Cardiac ventricle fibroblast (primary cell): ENCODE results near the gene APIP. TPM values are rescaled to one million over a fixed set of nuclear protein-coding genes. Genes with fewer than 3 reads are reported as not detected.

Experiments
- total RNA-seq: library from RNA; depleted of rRNA; stranded (reverse); fragments of >200 nt; gene quantifications from 2 replicates; pipeline ENCODE4 v1.2.3, GENCODE V29; 2015

The APIP gene, protein sequence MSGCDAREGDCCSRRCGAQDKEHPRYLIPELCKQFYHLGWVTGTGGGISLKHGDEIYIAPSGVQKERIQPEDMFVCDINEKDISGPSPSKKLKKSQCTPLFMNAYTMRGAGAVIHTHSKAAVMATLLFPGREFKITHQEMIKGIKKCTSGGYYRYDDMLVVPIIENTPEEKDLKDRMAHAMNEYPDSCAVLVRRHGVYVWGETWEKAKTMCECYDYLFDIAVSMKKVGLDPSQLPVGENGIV
- 15.4 and 15.5 TPM in 2 replicates for total RNA-seq

DNA sequence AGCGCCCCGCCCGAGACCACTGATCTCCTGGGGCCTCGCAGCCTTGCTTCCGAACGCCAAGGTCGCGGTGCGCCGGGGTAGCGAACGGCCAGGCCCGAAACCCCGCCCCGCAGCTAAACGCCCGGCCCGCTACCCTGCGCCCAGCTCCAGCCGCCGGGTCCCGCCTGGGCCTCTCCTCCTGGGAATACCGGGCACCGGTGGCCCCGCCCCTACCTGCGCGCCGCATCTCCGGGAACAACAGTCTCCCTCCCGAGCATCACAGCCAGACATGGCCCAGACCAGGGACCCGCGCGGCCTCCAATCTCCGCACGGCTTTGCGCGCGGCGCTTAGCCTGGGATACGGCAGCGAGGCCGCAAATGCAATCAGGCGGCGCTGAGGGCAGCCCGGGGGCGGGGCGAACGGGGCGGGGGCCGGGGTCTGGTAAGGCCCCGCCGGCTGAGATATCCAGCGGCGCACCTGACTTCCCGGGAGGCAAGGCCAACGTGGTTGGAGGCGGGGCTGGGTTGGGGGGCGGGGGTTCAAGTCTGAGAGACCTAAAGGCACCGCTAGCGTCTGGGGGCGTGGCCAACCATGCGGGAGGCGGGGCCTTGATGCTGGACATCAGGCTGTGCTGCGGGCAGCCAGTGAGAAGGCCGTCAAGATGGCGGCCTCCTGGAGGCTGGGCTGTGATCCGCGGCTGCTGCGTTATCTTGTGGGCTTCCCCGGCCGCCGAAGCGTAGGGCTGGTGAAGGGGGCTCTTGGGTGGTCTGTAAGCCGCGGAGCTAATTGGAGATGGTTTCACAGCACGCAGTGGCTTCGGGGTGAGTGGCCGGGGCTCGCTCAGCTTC lies at the start of gene APIP, which contains the start of gene PDHX:
Gene APIP (minus strand): TSS at position 365 of the 828 bp plus-strand sequence. CDS start 95 bp downstream, at position 270.
Gene PDHX (plus strand): TSS at position 604 of the 828 bp plus-strand sequence. CDS start 38 bp downstream, at position 642.

Other genes starting within 250 kb of the APIP start
- 10.5 and 10.7 TPM in 2 replicates for gene PDHX, start 239 bp upstream of the APIP start, total RNA-seq
- 226 and 227 TPM in 2 replicates for gene CD44, start 222.8 kb upstream of the APIP start, total RNA-seq